GM23248 (cell line): ENCODE data around the gene GALNT8. TPM values are rescaled to one million over a fixed set of nuclear protein-coding genes. Genes with fewer than 3 reads are reported as not detected.

Experiments
- DNase-seq: peaks from one replicate; pipeline ENCODE4 v3.0.0-alpha.2; 2015
- H2AFZ ChIP-seq: fragments of 200-600 bp; sonication (generic); 2 replicates; pipeline ENCODE4 v1.6.1; 2016; ENCODE audit warnings: antibody characterized with exemption
- H3F3A ChIP-seq: fragments of 200-600 bp; sonication (generic); 2 replicates; pipeline ENCODE4 v1.6.1; 2016; ENCODE audit warnings: mild to moderate bottlenecking, antibody characterized with exemption, mixed run types; ENCODE audit not compliant: insufficient read depth
- H3K27ac ChIP-seq: fragments of 200-600 bp; sonication (generic); 2 replicates; pipeline ENCODE4 v1.5.1; 2016; ENCODE audit warnings: mild to moderate bottlenecking
- H3K27me3 ChIP-seq: fragments of 200-600 bp; sonication (generic); replicated peaks from 2 replicates; pipeline ENCODE4 v1.6.1; 2016; ENCODE audit warnings: mild to moderate bottlenecking; ENCODE audit not compliant: insufficient read depth
- H3K36me3 ChIP-seq: fragments of 200-600 bp; sonication (generic); 2 replicates; pipeline ENCODE4 v1.6.1; 2016; ENCODE audit warnings: low read depth, mild to moderate bottlenecking
- H3K4me1 ChIP-seq: fragments of 200-600 bp; sonication (generic); 2 replicates; pipeline ENCODE4 v1.6.1; 2016; ENCODE audit warnings: mild to moderate bottlenecking; ENCODE audit not compliant: insufficient read depth
- H3K4me2 ChIP-seq: fragments of 200-600 bp; sonication (generic); one replicate; pipeline ENCODE4 v1.6.1; 2016; ENCODE audit warnings: mild to moderate bottlenecking; ENCODE audit not compliant: unreplicated experiment
- H3K4me3 ChIP-seq: fragments of 200-600 bp; sonication (generic); 2 replicates; pipeline ENCODE4 v1.5.1; 2016; ENCODE audit warnings: mild to moderate bottlenecking
- H3K79me2 ChIP-seq: fragments of 200-600 bp; sonication (generic); 2 replicates; pipeline ENCODE4 v1.6.1; 2016; ENCODE audit warnings: mild to moderate bottlenecking; ENCODE audit not compliant: insufficient read depth
- H3K9ac ChIP-seq: fragments of 200-600 bp; sonication (generic); 2 replicates; pipeline ENCODE4 v1.6.1; 2016; ENCODE audit warnings: mild to moderate bottlenecking
- H3K9me2 ChIP-seq: fragments of 200-600 bp; sonication (generic); 2 replicates; pipeline ENCODE4 v1.6.1; 2016; ENCODE audit warnings: mixed run types, mild to moderate bottlenecking, moderate library complexity; ENCODE audit not compliant: insufficient read depth
- H3K9me3 ChIP-seq: fragments of 200-600 bp; sonication (generic); one replicate; pipeline ENCODE4 v1.6.1; 2017; ENCODE audit warnings: low read depth
- H4K20me1 ChIP-seq: fragments of 200-600 bp; sonication (generic); 2 replicates; pipeline ENCODE4 v1.6.0; 2016; ENCODE audit not compliant: insufficient read depth
- EZH2 ChIP-seq: fragments of 200-600 bp; sonication (generic); IDR thresholded peaks from 2 replicates; pipeline ENCODE4 v1.6.1; 2018; ENCODE audit warnings: antibody characterized with exemption, mild to moderate bottlenecking; ENCODE audit not compliant: insufficient read depth, poor library complexity, severe bottlenecking
- EZH2phosphoT487 ChIP-seq: fragments of 200-600 bp; sonication (generic); IDR thresholded peaks from 2 replicates; pipeline ENCODE4 v1.6.1; 2018; ENCODE audit warnings: antibody characterized with exemption, moderate library complexity, mild to moderate bottlenecking, low read depth; ENCODE audit not compliant: insufficient read depth
- WGBS, 2 experiments: methylation state at CpG; one replicate each; pipeline ENCODE4 v1.1.6; 2015 to 2017; ENCODE audit warnings: low lambda C conversion rate in 2 of 2, low coverage in 1 of 2; ENCODE audit errors: missing lambda C conversion rate in 2 of 2; 5-methylcytosine and 5-hydroxymethylcytosine counted together
- in situ Hi-C: fragments of 300-500 bp; cut with MboI; formaldehyde crosslinking; loops from 2 replicates; pipeline ENCODE4 v1.15.0; 2020
- polyA plus RNA-seq: library from polyadenylated mRNA; unstranded; fragments of >200 nt; fragmentation: Nextera tagmentation; extraction: Ambion mirVana; gene quantifications from 2 replicates; pipeline ENCODE4 v1.2.1, GENCODE V29; 2016
- total RNA-seq: library from RNA; depleted of rRNA; stranded (reverse); fragments of >200 nt; shearing (Covaris generic); gene quantifications from 2 replicates; pipeline ENCODE4 v1.2.3, GENCODE V29; 2014

Gene GALNT8
- total and polyA plus RNA-seq, 2 experiments from 2014 or later, result not detected

DNA sequence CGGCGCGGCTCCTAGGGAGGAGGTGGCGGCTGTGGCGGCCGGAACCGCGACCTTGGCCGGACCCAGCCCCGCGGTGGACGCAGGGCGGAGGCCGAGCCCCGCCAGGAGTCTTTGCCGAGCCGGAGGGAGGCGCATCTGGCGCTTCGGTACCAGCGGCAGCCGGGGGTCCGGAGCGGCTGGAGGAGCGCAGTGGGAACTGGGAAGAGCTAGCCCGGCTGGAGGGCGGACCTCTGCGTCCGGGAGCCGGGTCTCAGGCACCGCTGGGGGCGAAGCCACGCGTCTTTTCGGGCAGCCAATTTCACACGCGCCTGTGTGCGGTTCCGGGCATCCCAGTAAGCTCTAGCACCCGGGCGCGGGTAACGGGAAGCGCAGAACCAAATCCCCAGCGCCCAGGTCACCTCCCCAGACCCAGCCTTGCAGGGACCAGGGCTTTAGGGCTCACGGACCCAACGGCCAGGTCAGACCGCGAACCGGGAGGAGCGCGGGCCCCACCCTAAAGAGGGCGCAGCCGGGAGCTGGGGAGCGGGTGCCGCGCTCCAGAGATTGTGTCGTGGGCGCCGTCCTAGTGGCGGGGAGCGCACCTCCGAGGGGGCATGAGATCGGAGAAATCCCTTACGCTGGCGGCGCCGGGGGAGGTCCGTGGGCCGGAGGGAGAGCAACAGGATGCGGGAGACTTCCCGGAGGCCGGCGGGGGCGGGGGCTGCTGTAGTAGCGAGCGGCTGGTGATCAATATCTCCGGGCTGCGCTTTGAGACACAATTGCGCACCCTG, 89.4 kb downstream of the GALNT8 start:
- Histone ChIP-seq H3K4me3 (no peak overlapping the region; the same call in 1 of the 2 replicates), H3K4me2 (no peak overlapping the region), H3K27ac (no peak overlapping the region), H3F3A (no peaks in the 10 kb centered on the region), H4K20me1 (no peaks in the 10 kb centered on the region), H2AFZ (no peak overlapping the region), H3K9me3 (no peaks in the 10 kb centered on the region), H3K9ac (no peak overlapping the region), H3K4me1 (no peaks in the 10 kb centered on the region), H3K27me3 (peaks cover 22% of the 10 kb centered on the region), H3K9me2 (no peaks in the 10 kb centered on the region), H3K79me2 (no peaks in the 10 kb centered on the region), H3K36me3 (no peaks in the 10 kb centered on the region)
- in situ Hi-C loops, result no loop called here
- peak; percentile 13 for DNase-seq
- TF ChIP-seq EZH2phosphoT487 (no peak), EZH2 (peak; percentile 32)
- 2 to 3% methylated on average over 40 to 64 of the region's 80 CpGs for WGBS, 2 experiments

DNA sequence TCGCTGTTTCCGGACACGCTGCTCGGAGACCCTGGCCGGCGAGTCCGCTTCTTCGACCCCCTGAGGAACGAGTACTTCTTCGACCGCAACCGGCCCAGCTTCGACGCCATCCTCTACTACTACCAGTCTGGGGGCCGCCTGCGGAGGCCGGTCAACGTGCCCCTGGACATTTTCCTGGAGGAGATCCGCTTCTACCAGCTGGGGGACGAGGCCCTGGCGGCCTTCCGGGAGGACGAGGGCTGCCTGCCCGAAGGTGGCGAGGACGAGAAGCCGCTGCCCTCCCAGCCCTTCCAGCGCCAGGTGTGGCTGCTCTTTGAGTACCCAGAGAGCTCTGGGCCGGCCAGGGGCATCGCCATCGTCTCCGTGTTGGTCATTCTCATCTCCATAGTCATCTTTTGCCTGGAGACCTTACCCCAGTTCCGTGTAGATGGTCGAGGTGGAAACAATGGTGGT, 90.0 kb downstream of the GALNT8 start:
- Histone ChIP-seq H3K27ac (no peak overlapping the region), H3K79me2 (no peaks in the 10 kb centered on the region), H3K27me3 (peaks cover 22% of the 10 kb centered on the region), H2AFZ (no peak overlapping the region), H4K20me1 (no peaks in the 10 kb centered on the region), H3K9me2 (no peaks in the 10 kb centered on the region), H3K9me3 (no peaks in the 10 kb centered on the region), H3K4me2 (no peak overlapping the region), H3K4me1 (no peaks in the 10 kb centered on the region), H3K36me3 (no peaks in the 10 kb centered on the region), H3K4me3 (no peak overlapping the region), H3K9ac (no peak overlapping the region), H3F3A (no peaks in the 10 kb centered on the region)
- DNase-seq, result no peak
- 26 to 31% methylated on average over 32 to 34 of the region's 34 CpGs for WGBS, 2 experiments
- TF ChIP-seq EZH2phosphoT487, result no peak
- TF ChIP-seq EZH2, result no peak
- in situ Hi-C loops, result no loop called here

DNA sequence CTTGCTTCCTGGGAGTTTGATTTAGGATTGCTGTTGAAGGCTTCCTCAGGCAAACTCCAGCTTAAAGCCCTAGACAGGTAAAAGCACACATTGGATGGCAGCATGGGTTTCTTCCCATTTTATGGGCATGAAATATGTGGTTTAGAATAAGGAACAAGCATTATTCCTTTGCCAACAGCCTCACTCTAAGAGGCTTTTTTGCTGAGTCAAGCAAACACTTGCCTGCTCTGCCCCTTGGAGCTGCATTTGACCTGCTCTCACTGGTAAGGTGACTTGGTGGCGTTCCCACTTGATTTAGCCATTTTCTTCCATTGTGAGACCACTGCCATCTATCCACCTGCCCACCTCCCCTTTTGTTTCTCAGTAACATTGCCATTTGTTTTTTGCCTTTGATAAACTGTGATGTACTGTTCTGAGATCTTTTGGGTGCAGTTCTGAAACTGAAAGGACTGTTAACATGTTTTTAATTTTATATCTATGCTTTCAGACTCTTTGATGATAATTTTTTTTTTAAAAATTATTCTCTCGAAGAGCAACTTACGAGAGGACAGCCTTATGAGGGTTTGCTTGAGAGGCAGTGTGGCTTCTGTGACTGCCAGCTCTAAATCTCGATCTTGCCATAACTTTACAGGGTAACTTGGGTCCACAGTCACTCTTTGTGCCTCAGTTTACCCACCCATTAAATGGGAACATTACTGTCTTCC, 92.6 kb downstream of the GALNT8 start:
- H3F3A ChIP-seq, result no peaks in the 10 kb centered on the region
- WGBS, 2 experiments, result 65 to 67% methylated on average over 4 of the region's 4 CpGs
- H3K9ac ChIP-seq, result no peak overlapping the region
- TF ChIP-seq EZH2phosphoT487 (no peak), EZH2 (no peak)
- no peaks in the 10 kb centered on the region for H3K9me3 ChIP-seq
- H3K27me3 ChIP-seq, result peaks cover 15% of the 10 kb centered on the region
- in situ Hi-C loops, result no loop called here
- no peaks in the 10 kb centered on the region for H3K9me2 ChIP-seq
- H3K27ac ChIP-seq, result no peak overlapping the region
- DNase-seq, result no peak
- H2AFZ ChIP-seq, result no peak overlapping the region
- no peaks in the 10 kb centered on the region for H3K4me1 ChIP-seq
- no peak overlapping the region for H3K4me3 ChIP-seq
- H4K20me1 ChIP-seq, result no peaks in the 10 kb centered on the region
- H3K79me2 ChIP-seq, result no peaks in the 10 kb centered on the region
- no peak overlapping the region for H3K4me2 ChIP-seq
- no peaks in the 10 kb centered on the region for H3K36me3 ChIP-seq

DNA sequence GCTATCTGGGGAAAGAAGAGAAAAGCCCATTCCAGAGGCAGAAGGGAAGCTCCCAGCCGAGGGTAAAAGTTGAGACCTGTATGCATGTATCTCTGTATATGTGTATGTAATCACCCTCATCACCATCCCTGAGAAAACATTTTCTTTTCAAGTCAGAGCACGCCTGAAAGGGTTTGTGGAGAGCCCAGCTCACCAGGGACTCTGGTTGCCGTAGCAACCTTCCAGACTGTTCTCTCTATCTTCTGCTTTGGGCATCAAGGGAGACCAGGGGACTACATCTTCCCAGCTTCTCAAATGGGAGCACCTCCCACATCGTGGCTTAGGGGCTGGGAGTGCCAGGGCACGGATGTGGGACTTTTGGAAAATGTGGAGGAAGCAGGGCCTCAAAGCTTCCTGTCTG, 93.5 kb downstream of the GALNT8 start:
- in situ Hi-C loops, result no loop called here
- Histone ChIP-seq H3K79me2 (no peaks in the 10 kb centered on the region), H3K4me3 (no peak overlapping the region), H3K36me3 (no peaks in the 10 kb centered on the region), H2AFZ (no peak overlapping the region), H3K27ac (no peak overlapping the region), H3K4me2 (no peak overlapping the region), H3K27me3 (peaks cover 9% of the 10 kb centered on the region), H3K9ac (no peak overlapping the region), H3K9me3 (no peaks in the 10 kb centered on the region), H3K4me1 (no peaks in the 10 kb centered on the region), H4K20me1 (no peaks in the 10 kb centered on the region), H3F3A (no peaks in the 10 kb centered on the region), H3K9me2 (no peaks in the 10 kb centered on the region)
- DNase-seq, result no peak
- no peak for TF ChIP-seq EZH2phosphoT487
- no peak for TF ChIP-seq EZH2
- 52 to 58% methylated on average over 5 of the region's 5 CpGs for WGBS, 2 experiments
